ENCODE measurements around the gene ADARB2.

DNA sequence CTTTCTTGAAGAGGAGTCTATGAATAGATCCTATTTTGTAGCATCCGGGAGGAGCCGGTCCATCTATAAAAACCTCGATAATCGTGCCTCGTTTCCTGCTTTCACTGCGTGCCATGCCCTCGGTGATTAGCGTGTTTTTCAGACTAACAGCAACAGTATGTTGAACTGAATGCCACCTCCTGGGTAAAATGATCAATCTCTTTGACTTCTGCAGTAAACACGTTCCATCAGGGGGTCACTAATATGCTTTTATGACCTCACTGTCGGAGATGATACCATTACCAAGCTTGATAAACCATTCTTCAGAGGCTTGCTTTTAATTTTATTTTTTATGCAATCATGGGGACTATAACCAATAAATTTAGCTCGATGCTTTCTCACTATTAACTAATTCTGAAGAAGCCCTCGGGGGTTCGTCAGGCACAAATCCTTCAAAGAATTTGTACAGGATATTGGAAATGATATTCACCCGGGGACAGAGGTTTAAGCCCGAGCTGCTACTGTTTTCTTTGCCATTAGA lies 228.3 kb downstream of the ADARB2 start:
- TF ChIP-seq POLR2A (IDR thresholded peaks at IDR 0.05; ENCODE audit: low read depth, low read length): no peak
- no peak for TF ChIP-seq SPI1 (IDR thresholded peaks at IDR 0.05; ENCODE audit: low read depth, low read length)
- no peak for TF ChIP-seq POLR2AphosphoS5 (IDR thresholded peaks at IDR 0.05; ENCODE audit: low read depth, low read length)
